Right cardiac atrium (tissue), 5 donors: ENCODE data around the gene STK38L. TPM values are rescaled to one million over a fixed set of nuclear protein-coding genes. Genes with fewer than 3 reads are reported as not detected.

Source experiments
- ATAC-seq, 2 donors: fragments of 200-7000 bp; cut with Tn5 transposase; one replicate each; pipeline versions ENCODE4 v1.8.0 to v1.9.1; 2020; ENCODE audit warnings: moderate library complexity in 2 of 2, mild to moderate bottlenecking in 1 of 2
- DNase-seq, 3 donors: peaks; one replicate each; pipeline ENCODE4 v3.0.0-alpha.2; 2020
- H3K27ac ChIP-seq: one replicate; pipeline ENCODE4 v1.5.1; 2013; ENCODE audit warnings: mild to moderate bottlenecking, low read length, control low read depth, moderate library complexity
- H3K27me3 ChIP-seq: one replicate; pipeline ENCODE4 v1.6.1; 2013; ENCODE audit not compliant: control insufficient read depth, insufficient read depth
- H3K4me1 ChIP-seq: one replicate; pipeline ENCODE4 v1.6.1; 2013; ENCODE audit warnings: low read length; ENCODE audit not compliant: control insufficient read depth, insufficient read depth
- H3K4me3 ChIP-seq: one replicate; pipeline ENCODE4 v1.5.1; 2013; ENCODE audit warnings: low read length, control low read depth
- H3K9me3 ChIP-seq: one replicate; pipeline ENCODE4 v1.6.1; 2013; ENCODE audit warnings: low read length; ENCODE audit not compliant: control insufficient read depth
- WGBS: extraction: QIAGEN DNeasy Blood & Tissue Kit; methylation state at CpG from one replicate; pipeline ENCODE4 v1.1.7; 2013; 5-methylcytosine and 5-hydroxymethylcytosine counted together
- intact Hi-C, 4 donors: fragments of 100-400 bp; cut with DNase I; formaldehyde crosslinking; loops; one replicate each; pipeline versions ENCODE4 v1.11.0 to v1.14.0; 2022 to 2023
- polyA plus RNA-seq: library from polyadenylated mRNA; stranded (reverse); fragments of 200-250 nt; gene quantifications from one replicate; pipeline ENCODE4 v1.2.3, GENCODE V29; 2013
- total RNA-seq, 4 donors: library from RNA; stranded (reverse); fragmentation: NEBNext Ultra II Directional; extraction: Animal tissue kit (Norgen Biotek cat#: 25700); gene quantifications; one replicate each; pipeline ENCODE4 v1.2.1, GENCODE V29; 2021
- donor health status: healthy with polysubstance abuse.
- donor health status: DM: no; HTN: yes; CAD: no.
- donor health status: DM: no; HTN: no; CAD: no.
- donor health status: DM: no; HTN: yes; CAD: no; lungs with severe emphysema.
- donor health status: DM: yes; HTN: yes; CAD: no.

STK38L gene
- total and polyA plus RNA-seq, 5 donors: 19.5 to 160 (median 61.6) TPM

- no peaks in the 10 kb centered on the region for H3K27me3 ChIP-seq
- H3K4me3 ChIP-seq: no peak overlapping the region
- no peak for ATAC-seq
- no peaks in the 10 kb centered on the region for H3K9me3 ChIP-seq
- intact Hi-C loops: no loop called here
- H3K4me1 ChIP-seq: peaks cover 5% of the 10 kb centered on the region
- DNase-seq: no peak
- no peak overlapping the region for H3K27ac ChIP-seq
- 77% methylated on average over 2 of the region's 2 CpGs for WGBS
Observed at GRCh38 chr12:27253347-27253746, 9.3 kb downstream of the STK38L start.

- 84% methylated on average over 3 of the region's 3 CpGs for WGBS
- H3K27me3 ChIP-seq: no peaks in the 10 kb centered on the region
- peaks cover 9% of the 10 kb centered on the region for H3K4me1 ChIP-seq
- DNase-seq (no peak), ATAC-seq (no peak)
- no peak overlapping the region for H3K27ac ChIP-seq
- intact Hi-C loops: no loop called here
- no peak overlapping the region for H3K4me3 ChIP-seq
- H3K9me3 ChIP-seq: no peaks in the 10 kb centered on the region
Observed at GRCh38 chr12:27255806-27256205, 11.7 kb downstream of the STK38L start.

GRCh38 chr12:27257104-27257843 lies 13.2 kb downstream of the STK38L start:
- WGBS: 73% methylated on average over 2 of the region's 2 CpGs
- intact Hi-C loops: no loop called here
- H3K9me3 ChIP-seq: no peaks in the 10 kb centered on the region
- peaks cover 9% of the 10 kb centered on the region for H3K4me1 ChIP-seq
- ATAC-seq (peak in 1 of 2 donors; percentile 14), DNase-seq (no peak)
- no peak overlapping the region for H3K27ac ChIP-seq
- H3K4me3 ChIP-seq: no peak overlapping the region
- H3K27me3 ChIP-seq: no peaks in the 10 kb centered on the region

- peak; percentile 19 to 51 for ATAC-seq
- WGBS: 81% methylated on average over 4 of the region's 4 CpGs
- Histone ChIP-seq H3K4me1 (peaks cover 6% of the 10 kb centered on the region), H3K4me3 (no peak overlapping the region), H3K9me3 (no peaks in the 10 kb centered on the region), H3K27me3 (no peaks in the 10 kb centered on the region), H3K27ac (no peak overlapping the region)
- intact Hi-C loops: no loop called here
- no peak for DNase-seq
Observed at GRCh38 chr12:27260746-27261145, 16.7 kb downstream of the STK38L start.

GRCh38 chr12:27261866-27262265 lies 17.8 kb downstream of the STK38L start:
- no peak for DNase-seq
- Histone ChIP-seq H3K4me1 (peaks cover 4% of the 10 kb centered on the region), H3K4me3 (no peak overlapping the region), H3K27ac (no peak overlapping the region), H3K9me3 (no peaks in the 10 kb centered on the region), H3K27me3 (no peaks in the 10 kb centered on the region)
- WGBS: 72% methylated on average over 3 of the region's 3 CpGs
- intact Hi-C loops: no loop called here
- ATAC-seq: no peak

GRCh38 chr12:27270148-27270547 lies 26.1 kb downstream of the STK38L start:
- 96% methylated on average over 4 of the region's 4 CpGs for WGBS
- DNase-seq (no peak), ATAC-seq (no peak)
- intact Hi-C loops: no loop called here
- Histone ChIP-seq H3K4me3 (no peak overlapping the region), H3K27me3 (no peaks in the 10 kb centered on the region), H3K9me3 (no peaks in the 10 kb centered on the region), H3K4me1 (peaks cover 3% of the 10 kb centered on the region), H3K27ac (no peak overlapping the region)

GRCh38 chr12:27271206-27271605 lies 27.1 kb downstream of the STK38L start:
- ATAC-seq: no peak
- Histone ChIP-seq H3K27me3 (no peaks in the 10 kb centered on the region), H3K4me1 (peaks cover 3% of the 10 kb centered on the region), H3K27ac (no peak overlapping the region), H3K4me3 (no peak overlapping the region), H3K9me3 (no peaks in the 10 kb centered on the region)
- DNase-seq: no peak
- intact Hi-C loops: no loop called here
- 95% methylated on average over 2 of the region's 2 CpGs for WGBS

GRCh38 chr12:27272373-27273028 lies 28.4 kb downstream of the STK38L start:
- peak overlapping the region; percentile 57 for H3K27ac ChIP-seq
- H3K27me3 ChIP-seq: no peaks in the 10 kb centered on the region
- H3K9me3 ChIP-seq: no peaks in the 10 kb centered on the region
- DNase-seq (no peak), ATAC-seq (peak; percentile 52 to 74)
- WGBS: 23% methylated on average over 2 of the region's 2 CpGs
- H3K4me1 ChIP-seq: peaks cover 3% of the 10 kb centered on the region
- H3K4me3 ChIP-seq: no peak overlapping the region
- intact Hi-C loops: no loop called here

GRCh38 chr12:27273114-27273513 lies 29.0 kb downstream of the STK38L start:
- H3K4me1 ChIP-seq: peaks cover 3% of the 10 kb centered on the region
- WGBS: 74% methylated on average over 5 of the region's 5 CpGs
- intact Hi-C loops: no loop called here
- ATAC-seq (no peak), DNase-seq (no peak)
- no peak overlapping the region for H3K4me3 ChIP-seq
- H3K27ac ChIP-seq: peak overlapping the region; percentile 92
- H3K9me3 ChIP-seq: no peaks in the 10 kb centered on the region
- H3K27me3 ChIP-seq: no peaks in the 10 kb centered on the region

- DNase-seq (no peak), ATAC-seq (no peak)
- 89% methylated on average over 2 of the region's 2 CpGs for WGBS
- Histone ChIP-seq H3K9me3 (no peaks in the 10 kb centered on the region), H3K4me1 (peaks cover 3% of the 10 kb centered on the region), H3K27me3 (no peaks in the 10 kb centered on the region), H3K4me3 (no peak overlapping the region), H3K27ac (no peak overlapping the region)
- intact Hi-C loops: no loop called here
Observed at GRCh38 chr12:27274706-27275105, 30.6 kb downstream of the STK38L start.

GRCh38 chr12:27276275-27276674 lies 32.2 kb downstream of the STK38L start:
- 53% methylated on average over 3 of the region's 3 CpGs for WGBS
- no peaks in the 10 kb centered on the region for H3K27me3 ChIP-seq
- H3K4me1 ChIP-seq: peaks cover 5% of the 10 kb centered on the region
- H3K4me3 ChIP-seq: no peak overlapping the region
- intact Hi-C loops: no loop called here
- DNase-seq (no peak), ATAC-seq (no peak)
- H3K9me3 ChIP-seq: no peaks in the 10 kb centered on the region
- no peak overlapping the region for H3K27ac ChIP-seq
